Measurements from ENCODE around the gene CCDC78. TPM values are rescaled to one million over a fixed set of nuclear protein-coding genes. Genes with fewer than 3 reads are reported as not detected.

Gene CCDC78
- total and polyA plus RNA-seq, 2 donors (not counting 3 experiments of a cell fraction or from before 2014, with no cell fraction given) = 0.50 to 1.3 TPM

DNA sequence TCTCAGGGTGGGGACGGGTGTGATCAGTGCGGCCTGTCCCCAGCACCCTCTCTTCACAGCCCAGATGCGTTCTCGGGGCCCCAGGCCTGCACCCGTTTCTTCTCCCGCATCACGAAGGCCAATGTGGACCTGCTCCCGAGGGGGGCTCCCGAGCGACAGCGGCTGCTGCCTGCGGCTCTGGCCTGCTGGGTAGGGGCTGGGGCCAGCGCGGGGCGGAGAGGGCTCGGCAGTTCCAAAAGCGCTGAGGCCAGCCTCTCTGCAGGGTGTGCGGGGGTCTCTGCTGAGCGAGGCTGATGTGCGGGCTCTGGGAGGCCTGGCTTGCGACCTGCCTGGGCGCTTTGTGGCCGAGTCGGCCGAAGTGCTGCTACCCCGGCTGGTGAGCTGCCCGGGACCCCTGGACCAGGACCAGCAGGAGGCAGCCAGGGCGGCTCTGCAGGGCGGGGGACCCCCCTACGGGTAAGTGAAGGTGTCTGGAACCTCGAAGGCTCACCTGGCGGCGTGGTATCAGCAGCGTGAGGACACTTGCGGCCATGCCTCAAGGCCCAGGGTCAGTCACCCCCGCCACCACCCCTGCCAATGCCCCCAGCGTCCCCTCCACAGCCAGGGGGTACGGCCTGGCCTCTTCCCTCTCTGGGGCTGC, 38.7 kb upstream of the CCDC78 start:
- FAIRE-seq = no peak
- ChIA-PET POLR2A (no interaction called here), CTCF (no interaction called here)
- Histone ChIP-seq H3K27me3 (ENCODE audit: control insufficient read depth in 2 of 2, insufficient read depth in 2 of 2, low read length in 2 of 2) (no peaks in the 10 kb centered on the region), H2AFZ (ENCODE audit: low read depth, low read length) (no peak overlapping the region), H3K4me1 (ENCODE audit: control insufficient read depth, extremely low read depth, insufficient read depth, low read length) (no peaks in the 10 kb centered on the region), H3K9me3 (replicated peaks; ENCODE audit: control insufficient read depth, insufficient read depth, low read length) (no peaks in the 10 kb centered on the region), H4K20me1 (replicated peaks; ENCODE audit: control insufficient read depth, extremely low read depth, insufficient read depth, low read length) (no peaks in the 10 kb centered on the region), H3K9ac (replicated peaks; ENCODE audit: extremely low read depth, insufficient read depth, low read length) (no peak overlapping the region), H3K9me1 (replicated peaks; ENCODE audit: control insufficient read depth, extremely low read depth, insufficient read depth, low read length) (no peaks in the 10 kb centered on the region), H3K36me3 (ENCODE audit: control insufficient read depth in 2 of 2, extremely low read depth in 1 of 2, insufficient read depth in 2 of 2, low read length in 2 of 2) (no peaks in the 10 kb centered on the region), H3K79me2 (ENCODE audit: control insufficient read depth, insufficient read depth, low read length) (no peaks in the 10 kb centered on the region), H3K27ac (ENCODE audit: insufficient read depth, low read depth, low read length) (no peak overlapping the region), H3K4me3 (replicated peaks in 1 of 3; ENCODE audit: insufficient read depth in 1 of 3, low read depth in 1 of 3, low read length in 3 of 3) (no peak overlapping the region), H3K4me2 (ENCODE audit: insufficient read depth, low read length) (no peak overlapping the region)
- DNase-seq (ENCODE audit: low read depth, low spot score) = no peak
- dilution Hi-C loops (cut with MboI; ENCODE audit: extremely low pct_ligation_motif_present, low sequenced_read_pairs) (no loop called here), intact Hi-C loops (cut with micrococcal nuclease) (no loop called here)
- no TSS peak for BruUV-seq (replicated peaks)
- TF ChIP-seq MAX (IDR thresholded peaks at IDR 0.05; ENCODE audit: insufficient read depth, insufficient read length) = no peak
- TF ChIP-seq, protein P1, sequence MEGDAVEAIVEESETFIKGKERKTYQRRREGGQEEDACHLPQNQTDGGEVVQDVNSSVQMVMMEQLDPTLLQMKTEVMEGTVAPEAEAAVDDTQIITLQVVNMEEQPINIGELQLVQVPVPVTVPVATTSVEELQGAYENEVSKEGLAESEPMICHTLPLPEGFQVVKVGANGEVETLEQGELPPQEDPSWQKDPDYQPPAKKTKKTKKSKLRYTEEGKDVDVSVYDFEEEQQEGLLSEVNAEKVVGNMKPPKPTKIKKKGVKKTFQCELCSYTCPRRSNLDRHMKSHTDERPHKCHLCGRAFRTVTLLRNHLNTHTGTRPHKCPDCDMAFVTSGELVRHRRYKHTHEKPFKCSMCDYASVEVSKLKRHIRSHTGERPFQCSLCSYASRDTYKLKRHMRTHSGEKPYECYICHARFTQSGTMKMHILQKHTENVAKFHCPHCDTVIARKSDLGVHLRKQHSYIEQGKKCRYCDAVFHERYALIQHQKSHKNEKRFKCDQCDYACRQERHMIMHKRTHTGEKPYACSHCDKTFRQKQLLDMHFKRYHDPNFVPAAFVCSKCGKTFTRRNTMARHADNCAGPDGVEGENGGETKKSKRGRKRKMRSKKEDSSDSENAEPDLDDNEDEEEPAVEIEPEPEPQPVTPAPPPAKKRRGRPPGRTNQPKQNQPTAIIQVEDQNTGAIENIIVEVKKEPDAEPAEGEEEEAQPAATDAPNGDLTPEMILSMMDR (IDR thresholded peaks at IDR 0.05; ENCODE audit: extremely low read depth in 1 of 2, insufficient read depth in 1 of 2, low read depth in 1 of 2, low read length in 2 of 2) = no peak
- no peak for TF ChIP-seq GATA2 (IDR thresholded peaks at IDR 0.05; ENCODE audit: insufficient read depth, insufficient read length, low read depth, low read length)
- no peak for TF ChIP-seq POLR2A (IDR thresholded peaks at IDR 0.05; ENCODE audit: low read depth, low read length)
- TF ChIP-seq EZH2 (IDR thresholded peaks at IDR 0.05; ENCODE audit: borderline replicate concordance, low read depth, low read length, severe bottlenecking) = no peak
- TF ChIP-seq FOS (IDR thresholded peaks at IDR 0.05; ENCODE audit: borderline replicate concordance, insufficient read depth, low read length) = no peak
- TF ChIP-seq POLR2AphosphoS5 (IDR thresholded peaks at IDR 0.05; ENCODE audit: insufficient read depth, low read depth, low read length) = no peak
- no peak for TF ChIP-seq MYC (IDR thresholded peaks at IDR 0.05; ENCODE audit: low read depth, low read length)
- TF ChIP-seq JUN (IDR thresholded peaks at IDR 0.05; ENCODE audit: borderline replicate concordance, insufficient read depth, insufficient read length, low read depth) = no peak
